ENCODE measurements around the gene SYAP1. TPM values are rescaled to one million over a fixed set of nuclear protein-coding genes. Genes with fewer than 3 reads are reported as not detected.

The SYAP1 gene
- total and polyA plus RNA-seq, 9 of the 15 experiments (the other 6 are each of a cell fraction or from before 2014, with no cell fraction given) = 5.7 to 35.3 (median 27.6) TPM

- no peak for TF ChIP-seq PBX2 (CRISPR knock-in tag; IDR thresholded peaks at IDR 0.05; ENCODE audit: low read depth)
- no peak for TF ChIP-seq PBX2 (tag; conservative IDR thresholded peaks at IDR 0.05; ENCODE audit: low read depth)
- no peak for TF ChIP-seq TRIM28 (IDR thresholded peaks at IDR 0.05)
- TF ChIP-seq BRD9 (IDR thresholded peaks at IDR 0.05; ENCODE audit: low read depth, partially characterized antibody) = no peak
- no peak for TF ChIP-seq E2F1 (CRISPR knock-in tag; IDR thresholded peaks at IDR 0.05)
- no peak for TF ChIP-seq SMARCA5 (IDR thresholded peaks at IDR 0.05)
- peak; percentile 16; the same call in 1 of the 2 replicates for TF ChIP-seq ZBTB33 (CRISPR knock-in tag; IDR thresholded peaks at IDR 0.05)
- TF ChIP-seq PPARD (CRISPR knock-in tag; IDR thresholded peaks at IDR 0.05) = no peak
- TF ChIP-seq PRMT5 (CRISPR knock-in tag; IDR thresholded peaks at IDR 0.05) = no peak
- no peak for TF ChIP-seq SMARCE1 (IDR thresholded peaks at IDR 0.05)
- no peak for TF ChIP-seq CHAMP1 (IDR thresholded peaks at IDR 0.05)
- TF ChIP-seq POLR2AphosphoS5 (IDR thresholded peaks at IDR 0.05; ENCODE audit: control insufficient read depth, insufficient read depth, low read depth, low read length) = 0 out of 2 replicates have a peak, but pooled peaks have one; percentile 36
- TF ChIP-seq FOXJ2 (tag; IDR thresholded peaks at IDR 0.05) = no peak
- TF ChIP-seq KLF16 (IDR thresholded peaks at IDR 0.05) = no peak
- no peak for TF ChIP-seq YBX1 (IDR thresholded peaks at IDR 0.05)
- no peak for TF ChIP-seq GATAD2A (IDR thresholded peaks at IDR 0.05)
- no peak for TF ChIP-seq HEY1 (CRISPR knock-in tag; IDR thresholded peaks at IDR 0.05; ENCODE audit: borderline replicate concordance)
These were observed 6.8 kb upstream of the SYAP1 start, which contains the start of gene CTPS2 (continued) for GRCh38 chrX:16712548-16713155.

Data from K562 (cell line).